Suprapubic skin (tissue), 4 donors: ENCODE data around the gene PGM2L1.

ENCODE experiments used
- EP300 ChIP-seq: sonication (generic); formaldehyde crosslinking; IDR thresholded peaks from one replicate; pipeline ENCODE4 v1.6.1; 2017; ENCODE audit warnings: antibody characterized with exemption
- POLR2A ChIP-seq, 2 donors: fragments of 450-650 bp; IDR thresholded peaks; one replicate each; pipeline ENCODE4 v1.6.1; 2017; ENCODE audit warnings: antibody characterized with exemption in 2 of 2, mild to moderate bottlenecking in 2 of 2, moderate library complexity in 2 of 2
- POLR2AphosphoS5 ChIP-seq, 3 donors: sonication (generic); formaldehyde crosslinking; IDR thresholded peaks; one replicate each; pipeline ENCODE4 v1.6.1; 2017; ENCODE audit warnings: antibody characterized with exemption in 3 of 3
- TF ChIP-seq, protein P1 (sequence below), 2 donors: fragments of 200-600 bp in 1 of 2; fragments of 450-650 bp in 1 of 2; sonication (generic) in 1 of 2; IDR thresholded peaks; one replicate each; pipeline ENCODE4 v1.5.1; 2016 to 2019; ENCODE audit warnings: antibody characterized with exemption in 2 of 2, mild to moderate bottlenecking in 1 of 2, moderate library complexity in 1 of 2

DNA sequence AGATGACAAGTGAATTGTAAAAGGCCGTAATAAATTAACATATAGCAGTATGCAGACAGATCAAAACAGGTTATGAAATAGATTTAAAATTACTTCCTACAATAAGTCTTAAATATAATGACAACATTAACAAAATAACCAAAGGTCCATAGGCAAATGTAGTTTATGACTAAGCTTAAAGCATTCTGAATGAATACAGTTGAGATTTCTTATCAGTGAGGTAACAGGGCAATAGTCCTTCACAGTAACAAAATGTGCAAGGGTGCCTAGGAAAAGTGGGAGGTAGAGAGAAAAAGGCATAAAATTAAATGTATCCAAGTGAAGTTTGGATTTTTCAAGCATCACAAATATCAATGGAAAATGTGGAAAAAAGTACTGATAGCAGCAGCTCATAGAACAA is 65.9 kb downstream of the PGM2L1 start:
- TF ChIP-seq, protein P1, sequence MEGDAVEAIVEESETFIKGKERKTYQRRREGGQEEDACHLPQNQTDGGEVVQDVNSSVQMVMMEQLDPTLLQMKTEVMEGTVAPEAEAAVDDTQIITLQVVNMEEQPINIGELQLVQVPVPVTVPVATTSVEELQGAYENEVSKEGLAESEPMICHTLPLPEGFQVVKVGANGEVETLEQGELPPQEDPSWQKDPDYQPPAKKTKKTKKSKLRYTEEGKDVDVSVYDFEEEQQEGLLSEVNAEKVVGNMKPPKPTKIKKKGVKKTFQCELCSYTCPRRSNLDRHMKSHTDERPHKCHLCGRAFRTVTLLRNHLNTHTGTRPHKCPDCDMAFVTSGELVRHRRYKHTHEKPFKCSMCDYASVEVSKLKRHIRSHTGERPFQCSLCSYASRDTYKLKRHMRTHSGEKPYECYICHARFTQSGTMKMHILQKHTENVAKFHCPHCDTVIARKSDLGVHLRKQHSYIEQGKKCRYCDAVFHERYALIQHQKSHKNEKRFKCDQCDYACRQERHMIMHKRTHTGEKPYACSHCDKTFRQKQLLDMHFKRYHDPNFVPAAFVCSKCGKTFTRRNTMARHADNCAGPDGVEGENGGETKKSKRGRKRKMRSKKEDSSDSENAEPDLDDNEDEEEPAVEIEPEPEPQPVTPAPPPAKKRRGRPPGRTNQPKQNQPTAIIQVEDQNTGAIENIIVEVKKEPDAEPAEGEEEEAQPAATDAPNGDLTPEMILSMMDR (IDR thresholded peaks at IDR 0.05) = no peak
- no peak for TF ChIP-seq POLR2A (IDR thresholded peaks at IDR 0.05)
- no peak for TF ChIP-seq EP300
- TF ChIP-seq POLR2AphosphoS5 (IDR thresholded peaks at IDR 0.05) = no peak
